WTC11 (cell line): ENCODE results near the gene SRPRA.
"Not testable (repeated sequence)": the region's sequence is repeated elsewhere in the genome, so short reads cannot be mapped to it uniquely, and the experiment has no call there.

ENCODE experiments used
- ESRRA ChIP-seq: sonication (generic); formaldehyde crosslinking; IDR thresholded peaks from 2 replicates; pipeline ENCODE4 v1.8.1; 2022; ENCODE audit warnings: mild to moderate bottlenecking, missing genetic modification reagents, borderline replicate concordance
- ETV6 ChIP-seq: sonication (generic); formaldehyde crosslinking; IDR thresholded peaks from 2 replicates; pipeline ENCODE4 v1.8.1; 2022; ENCODE audit warnings: mild to moderate bottlenecking, missing genetic modification reagents
- IRF1 ChIP-seq: sonication (generic); formaldehyde crosslinking; IDR thresholded peaks from 2 replicates; pipeline ENCODE4 v1.8.0; 2023; ENCODE audit warnings: missing genetic modification reagents
- NR3C1 ChIP-seq: sonication (generic); formaldehyde crosslinking; conservative IDR thresholded peaks from 2 replicates; pipeline ENCODE4 v1.8.1; 2023; ENCODE audit warnings: low read depth, mild to moderate bottlenecking, missing genetic modification reagents
- SP1 ChIP-seq: sonication (generic); formaldehyde crosslinking; conservative IDR thresholded peaks from 2 replicates; pipeline ENCODE4 v1.8.1; 2022; ENCODE audit warnings: missing genetic modification reagents
- USF1 ChIP-seq: sonication (generic); formaldehyde crosslinking; IDR thresholded peaks from 2 replicates; pipeline ENCODE4 v1.8.0; 2022; ENCODE audit warnings: mild to moderate bottlenecking, missing genetic modification reagents
- ZSCAN18 ChIP-seq: fragments of 250-450 bp; sonication (Bioruptor Pico); IDR thresholded peaks from 2 replicates; pipeline ENCODE4 v2.1.2; 2022; ENCODE audit warnings: mild to moderate bottlenecking, moderate library complexity
- TF ChIP-seq, protein P1 (sequence below): fragments of 200-600 bp; IDR thresholded peaks from 2 replicates; pipeline ENCODE4 v1.8.0; 2022; ENCODE audit warnings: antibody characterized with exemption
- TF ChIP-seq, protein P2 (sequence below): sonication (generic); formaldehyde crosslinking; IDR thresholded peaks from 2 replicates; pipeline ENCODE4 v1.8.1; 2023; ENCODE audit warnings: mild to moderate bottlenecking, moderate library complexity, missing genetic modification reagents
- TF ChIP-seq, protein P3 (sequence below): fragments of 250-450 bp; sonication (Bioruptor Pico); IDR thresholded peaks from 2 replicates; pipeline ENCODE4 v1.9.0; 2021; ENCODE audit warnings: mild to moderate bottlenecking

DNA sequence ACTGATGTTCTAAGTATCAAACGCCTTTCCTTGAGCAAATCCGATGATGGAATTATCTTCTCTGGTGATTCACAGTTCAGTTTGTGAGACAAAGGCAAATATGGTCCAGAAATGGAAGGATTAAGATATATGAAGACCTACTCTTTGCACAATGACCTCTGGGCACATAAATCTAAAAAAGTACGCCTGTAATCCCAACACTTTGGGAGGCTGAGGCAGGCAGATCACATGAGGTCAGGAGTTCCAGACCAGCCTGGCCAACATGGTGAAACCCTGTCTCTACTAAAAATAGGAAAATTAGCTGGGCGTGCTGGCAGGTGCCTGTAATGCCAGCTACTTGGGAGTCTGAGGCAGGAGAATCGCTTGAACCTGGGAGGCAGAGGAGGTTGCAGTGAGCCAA, 13.2 kb downstream of the SRPRA start:
- TF ChIP-seq, protein P1, sequence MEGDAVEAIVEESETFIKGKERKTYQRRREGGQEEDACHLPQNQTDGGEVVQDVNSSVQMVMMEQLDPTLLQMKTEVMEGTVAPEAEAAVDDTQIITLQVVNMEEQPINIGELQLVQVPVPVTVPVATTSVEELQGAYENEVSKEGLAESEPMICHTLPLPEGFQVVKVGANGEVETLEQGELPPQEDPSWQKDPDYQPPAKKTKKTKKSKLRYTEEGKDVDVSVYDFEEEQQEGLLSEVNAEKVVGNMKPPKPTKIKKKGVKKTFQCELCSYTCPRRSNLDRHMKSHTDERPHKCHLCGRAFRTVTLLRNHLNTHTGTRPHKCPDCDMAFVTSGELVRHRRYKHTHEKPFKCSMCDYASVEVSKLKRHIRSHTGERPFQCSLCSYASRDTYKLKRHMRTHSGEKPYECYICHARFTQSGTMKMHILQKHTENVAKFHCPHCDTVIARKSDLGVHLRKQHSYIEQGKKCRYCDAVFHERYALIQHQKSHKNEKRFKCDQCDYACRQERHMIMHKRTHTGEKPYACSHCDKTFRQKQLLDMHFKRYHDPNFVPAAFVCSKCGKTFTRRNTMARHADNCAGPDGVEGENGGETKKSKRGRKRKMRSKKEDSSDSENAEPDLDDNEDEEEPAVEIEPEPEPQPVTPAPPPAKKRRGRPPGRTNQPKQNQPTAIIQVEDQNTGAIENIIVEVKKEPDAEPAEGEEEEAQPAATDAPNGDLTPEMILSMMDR: not testable (repeated sequence)
- not testable (repeated sequence) for TF ChIP-seq ZSCAN18 (CRISPR knock-in tag); SP1; ESRRA (CRISPR knock-in tag); ETV6; NR3C1; IRF1 (CRISPR knock-in tag); USF1
- TF ChIP-seq, protein P2, sequence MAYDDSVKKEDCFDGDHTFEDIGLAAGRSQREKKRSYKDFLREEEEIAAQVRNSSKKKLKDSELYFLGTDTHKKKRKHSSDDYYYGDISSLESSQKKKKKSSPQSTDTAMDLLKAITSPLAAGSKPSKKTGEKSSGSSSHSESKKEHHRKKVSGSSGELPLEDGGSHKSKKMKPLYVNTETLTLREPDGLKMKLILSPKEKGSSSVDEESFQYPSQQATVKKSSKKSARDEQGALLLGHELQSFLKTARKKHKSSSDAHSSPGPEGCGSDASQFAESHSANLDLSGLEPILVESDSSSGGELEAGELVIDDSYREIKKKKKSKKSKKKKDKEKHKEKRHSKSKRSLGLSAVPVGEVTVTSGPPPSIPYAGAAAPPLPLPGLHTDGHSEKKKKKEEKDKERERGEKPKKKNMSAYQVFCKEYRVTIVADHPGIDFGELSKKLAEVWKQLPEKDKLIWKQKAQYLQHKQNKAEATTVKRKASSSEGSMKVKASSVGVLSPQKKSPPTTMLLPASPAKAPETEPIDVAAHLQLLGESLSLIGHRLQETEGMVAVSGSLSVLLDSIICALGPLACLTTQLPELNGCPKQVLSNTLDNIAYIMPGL: not testable (repeated sequence)
- TF ChIP-seq, protein P3, sequence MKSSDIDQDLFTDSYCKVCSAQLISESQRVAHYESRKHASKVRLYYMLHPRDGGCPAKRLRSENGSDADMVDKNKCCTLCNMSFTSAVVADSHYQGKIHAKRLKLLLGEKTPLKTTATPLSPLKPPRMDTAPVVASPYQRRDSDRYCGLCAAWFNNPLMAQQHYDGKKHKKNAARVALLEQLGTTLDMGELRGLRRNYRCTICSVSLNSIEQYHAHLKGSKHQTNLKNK: not testable (repeated sequence)
